Keratinocyte (primary cell): ENCODE data around the gene SHFL. TPM values are rescaled to one million over a fixed set of nuclear protein-coding genes. Genes with fewer than 3 reads are reported as not detected.

Source experiments
- DNase-seq: peaks from one replicate; pipeline ENCODE4 v3.0.0-alpha.2; 2011; ENCODE audit warnings: low read depth, missing footprints, low spot score
- FAIRE-seq: peaks from 2 replicates; lab custom pipeline; 2011; peaks lifted over from hg19 to GRCh38; lab: Jason Lieb, UNC
- H2AFZ ChIP-seq: 2 replicates; pipeline ENCODE4 v1.6.0; 2012; ENCODE audit warnings: low read length, control low read depth, inconsistent platforms; ENCODE audit not compliant: control insufficient read depth
- H3K27ac ChIP-seq: 2 replicates; pipeline ENCODE4 v1.5.1; 2011; ENCODE audit warnings: low read length; ENCODE audit not compliant: control insufficient read depth, insufficient read depth
- H3K27me3 ChIP-seq: 3 replicates; pipeline ENCODE4 v1.6.0; 2011; ENCODE audit warnings: low read length; ENCODE audit not compliant: control insufficient read depth, insufficient read depth; ENCODE audit errors: extremely low read depth
- H3K36me3 ChIP-seq, 2 experiments: 2 replicates in 1 of 2; 3 replicates in 1 of 2; pipeline ENCODE4 v1.5.1; 2011; ENCODE audit warnings: low read length in 2 of 2, mild to moderate bottlenecking in 1 of 2; ENCODE audit not compliant: control insufficient read depth in 2 of 2, insufficient read depth in 2 of 2; ENCODE audit errors: extremely low read depth in 1 of 2
- H3K4me1 ChIP-seq: 3 replicates; pipeline ENCODE4 v1.5.1; 2011; ENCODE audit warnings: low read length; ENCODE audit not compliant: control insufficient read depth, insufficient read depth; ENCODE audit errors: extremely low read depth
- H3K4me2 ChIP-seq: 3 replicates; pipeline ENCODE4 v1.6.0; 2011; ENCODE audit warnings: low read depth, low read length; ENCODE audit not compliant: control insufficient read depth, insufficient read depth; ENCODE audit errors: extremely low read depth
- H3K4me3 ChIP-seq, 3 experiments: fragments of 200-600 bp in 1 of 3; sonication (generic) in 1 of 3; 2 replicates in 2 of 3; 3 replicates in 1 of 3; pipeline ENCODE4 v1.5.1; 2011 to 2016; ENCODE audit warnings: low read length in 3 of 3, mild to moderate bottlenecking in 3 of 3, control low read depth in 2 of 3, inconsistent platforms in 1 of 3, low read depth in 1 of 3, mixed read lengths in 1 of 3, mixed run types in 1 of 3, moderate library complexity in 1 of 3; ENCODE audit not compliant: control insufficient read depth in 2 of 3, insufficient read depth in 2 of 3; ENCODE audit errors: extremely low read depth in 1 of 3
- H3K79me2 ChIP-seq: 2 replicates; pipeline ENCODE4 v1.6.0; 2012; ENCODE audit warnings: low read length; ENCODE audit not compliant: control insufficient read depth, insufficient read depth
- H3K9ac ChIP-seq: 3 replicates; pipeline ENCODE4 v1.6.0; 2011; ENCODE audit warnings: low read length; ENCODE audit not compliant: control insufficient read depth, insufficient read depth; ENCODE audit errors: extremely low read depth
- H3K9me1 ChIP-seq: 3 replicates; pipeline ENCODE4 v1.6.0; 2011; ENCODE audit warnings: low read length; ENCODE audit not compliant: control insufficient read depth, insufficient read depth; ENCODE audit errors: extremely low read depth
- H3K9me3 ChIP-seq: 2 replicates; pipeline ENCODE4 v1.5.1; 2012; ENCODE audit warnings: low read depth, low read length; ENCODE audit not compliant: control insufficient read depth
- H4K20me1 ChIP-seq: 3 replicates; pipeline ENCODE4 v1.6.0; 2011; ENCODE audit warnings: low read length; ENCODE audit not compliant: control insufficient read depth, insufficient read depth; ENCODE audit errors: extremely low read depth
- CTCF ChIP-seq, 3 experiments: IDR thresholded peaks in 1 of 3; conservative IDR thresholded peaks in 1 of 3; optimal IDR thresholded peaks in 1 of 3; 2 replicates in 2 of 3; 3 replicates in 1 of 3; pipeline versions ENCODE3 to v1.5.1; 2011; ENCODE audit warnings: low read length in 3 of 3, mild to moderate bottlenecking in 3 of 3, moderate library complexity in 2 of 3, control low read depth in 1 of 3, inconsistent platforms in 1 of 3; ENCODE audit not compliant: insufficient read depth in 2 of 3; ENCODE audit errors: extremely low read depth in 1 of 3
- EZH2 ChIP-seq: IDR thresholded peaks from one replicate; pipeline ENCODE4 v1.6.1; 2012; ENCODE audit warnings: inconsistent platforms, mild to moderate bottlenecking, low read length, moderate library complexity
- dilution Hi-C: fragments of 300-500 bp; cut with MboI; formaldehyde crosslinking; loops from one replicate; pipeline ENCODE4 v1.7.0; 2020; ENCODE audit warnings: low sequenced_read_pairs; ENCODE audit not compliant: extremely low pct_ligation_motif_present
- polyA plus RNA-seq, 5 experiments: library from polyadenylated mRNA; depleted of rRNA in 3 of 5; stranded (reverse) in 3 of 5; stranded (forward) in 1 of 5; unstranded in 1 of 5; fragments of >200 nt; gene quantifications; 1 replicate in 1 of 5; 2 replicates in 3 of 5; 3 replicates in 1 of 5; pipeline versions ENCODE4 v1.2.1 to v1.2.3, GENCODE V29; 2011 to 2012; ENCODE audit warnings: missing spikeins in 2 of 5, low read depth in 1 of 5, low replicate concordance in 1 of 5

SHFL gene
- polyA plus RNA-seq, 1 donor (not counting 4 experiments of a cell fraction or from before 2014, with no cell fraction given), result 36.4 TPM

DNA sequence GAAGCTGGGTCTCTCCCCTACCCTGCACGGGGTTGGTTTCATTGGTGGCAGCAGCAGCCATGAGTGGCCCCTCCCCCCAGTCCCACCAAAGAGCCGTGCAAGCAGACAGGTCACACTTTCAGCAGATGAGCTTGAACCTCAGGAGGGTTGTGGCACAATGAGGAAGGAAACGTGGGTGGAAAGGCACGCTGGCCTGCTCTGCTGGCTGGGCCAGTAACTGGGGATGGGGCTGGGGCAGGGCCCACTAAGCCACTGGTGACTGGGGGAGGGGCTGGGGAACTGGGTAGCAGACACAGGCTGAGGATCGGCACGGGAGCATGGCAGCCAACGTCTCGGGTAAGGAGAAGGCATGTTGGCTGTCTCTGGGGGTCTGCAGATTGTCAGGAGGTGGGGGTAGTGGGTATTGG is 25.3 kb downstream of the SHFL start, which contains the start of gene P2RY11:
P2RY11 (plus strand) TSS at position 289 of the 407 bp plus-strand sequence; CDS start at position 318, 29 bp downstream.
- H3K4me3 ChIP-seq, result no peak within 1 kb of the TSS
- peaks cover 12% of the 10 kb centered on the region for H3K4me1 ChIP-seq
- H3K9me1 ChIP-seq, result no peaks in the 10 kb centered on the region
- peaks cover 37% of the 10 kb centered on the region for H3K79me2 ChIP-seq
- H3K36me3 ChIP-seq, result peaks cover 33 to 43% of the 10 kb centered on the region in 2 experiments
- no peak within 1 kb of the TSS for H3K4me2 ChIP-seq
- H3K27ac ChIP-seq, result no peak within 1 kb of the TSS
- DNase-seq (no peak), FAIRE-seq (no peak)
- no peak within 1 kb of the TSS for H2AFZ ChIP-seq
- no peak for TF ChIP-seq CTCF (optimal IDR thresholded peaks at IDR 0.05 in 1 of 3, IDR thresholded peaks at IDR 0.05 in 1 of 3, conservative IDR thresholded peaks at IDR 0.05 in 1 of 3; ENCODE audit: extremely low read depth in 1 of 3, insufficient read depth in 2 of 3, low read length in 3 of 3)
- TF ChIP-seq EZH2, result no peak
- H3K9ac ChIP-seq, result no peak within 1 kb of the TSS
- H3K27me3 ChIP-seq, result no peaks in the 10 kb centered on the region
- H4K20me1 ChIP-seq, result peaks cover 13% of the 10 kb centered on the region
- dilution Hi-C loops, result no loop called here
- no peaks in the 10 kb centered on the region for H3K9me3 ChIP-seq

GRCh38 chr19:10112037-10112761 is 26.1 kb downstream of the SHFL start:
- Histone ChIP-seq H3K27me3 (no peaks in the 10 kb centered on the region), H3K36me3 (peaks cover 38 to 51% of the 10 kb centered on the region in 2 experiments), H3K9me1 (no peaks in the 10 kb centered on the region), H3K9me3 (no peaks in the 10 kb centered on the region), H3K27ac (no peak overlapping the region), H3K9ac (no peak overlapping the region), H3K4me1 (peaks cover 8% of the 10 kb centered on the region), H3K4me2 (no peak overlapping the region), H3K79me2 (peaks cover 31% of the 10 kb centered on the region), H2AFZ (no peak overlapping the region), H4K20me1 (peaks cover 13% of the 10 kb centered on the region), H3K4me3 (no peak overlapping the region)
- dilution Hi-C loops, result no loop called here
- no peak for TF ChIP-seq CTCF (optimal IDR thresholded peaks at IDR 0.05 in 1 of 3, IDR thresholded peaks at IDR 0.05 in 1 of 3, conservative IDR thresholded peaks at IDR 0.05 in 1 of 3; ENCODE audit: extremely low read depth in 1 of 3, insufficient read depth in 2 of 3, low read length in 3 of 3)
- no peak for TF ChIP-seq EZH2
- DNase-seq, result no peak
- FAIRE-seq, result no peak
